Common myeloid progenitor, CD34-positive (primary cell): ENCODE measurements around the gene KCNQ5.

Source experiments
- CTCF ChIA-PET: fragments of 350-600 bp; sonication (Branson Sonifier 250); formaldehyde crosslinking; loops from one replicate; lab custom pipeline; 2021; ENCODE audit warnings: antibody characterized with exemption; lab: Charles Lee
- POLR2A ChIA-PET: fragments of 350-600 bp; sonication (Branson Sonifier 250); formaldehyde crosslinking; loops from one replicate; lab custom pipeline; 2021; ENCODE audit warnings: antibody characterized with exemption; lab: Charles Lee
- DNase-seq, 3 donors: peaks; one replicate each; pipeline versions ENCODE4 v3.0.0 to v3.0.0-alpha.2; 2013
- H3K27ac ChIP-seq, 2 experiments: 1 replicate in 1 of 2; 2 replicates in 1 of 2; pipeline ENCODE4 v1.7.0; 2013; ENCODE audit warnings: inconsistent platforms in 2 of 2, low read length in 2 of 2, mild to moderate bottlenecking in 2 of 2, low read depth in 1 of 2, moderate library complexity in 1 of 2; ENCODE audit not compliant: severe bottlenecking in 2 of 2, insufficient read depth in 1 of 2, poor library complexity in 1 of 2
- H3K27me3 ChIP-seq, 5 experiments: replicated peaks in 2 of 5; 1 replicate in 3 of 5; 2 replicates in 2 of 5; pipeline versions ENCODE4 v1.6.1 to v1.7.0; 2013; ENCODE audit warnings: low read length in 4 of 5, mild to moderate bottlenecking in 2 of 5, moderate library complexity in 2 of 5, inconsistent platforms in 1 of 5; ENCODE audit not compliant: insufficient read depth in 5 of 5, control insufficient read depth in 4 of 5
- H3K36me3 ChIP-seq, 4 experiments: 1 replicate in 2 of 4; 2 replicates in 2 of 4; pipeline versions ENCODE4 v1.6.1 to v1.7.0; 2013; ENCODE audit warnings: low read length in 3 of 4, control low read depth in 1 of 4, mild to moderate bottlenecking in 1 of 4; ENCODE audit not compliant: control insufficient read depth in 4 of 4, insufficient read depth in 4 of 4
- H3K4me1 ChIP-seq, 4 experiments: 1 replicate in 3 of 4; 2 replicates in 1 of 4; pipeline versions ENCODE4 v1.6.1 to v1.7.1; 2013; ENCODE audit warnings: low read length in 3 of 4, mild to moderate bottlenecking in 3 of 4, control low read depth in 1 of 4, inconsistent platforms in 1 of 4, moderate library complexity in 1 of 4; ENCODE audit not compliant: control insufficient read depth in 4 of 4, insufficient read depth in 4 of 4; ENCODE audit errors: control extremely low read depth in 1 of 4
- H3K4me3 ChIP-seq, 7 experiments: 1 replicate in 4 of 7; 2 replicates in 3 of 7; pipeline versions ENCODE4 v1.5.1 to v1.7.0; 2013; ENCODE audit warnings: mild to moderate bottlenecking in 7 of 7, low read length in 6 of 7, moderate library complexity in 6 of 7, inconsistent platforms in 2 of 7, low read depth in 2 of 7, control low read depth in 1 of 7; ENCODE audit not compliant: insufficient read depth in 4 of 7, control insufficient read depth in 1 of 7; ENCODE audit errors: extremely low read depth in 1 of 7
- H3K9me3 ChIP-seq, 5 experiments: 1 replicate in 4 of 5; 2 replicates in 1 of 5; pipeline versions ENCODE4 v1.6.1 to v1.7.1; 2013; ENCODE audit warnings: low read length in 4 of 5, mild to moderate bottlenecking in 2 of 5, inconsistent platforms in 1 of 5, low read depth in 1 of 5, moderate library complexity in 1 of 5; ENCODE audit not compliant: control insufficient read depth in 4 of 5, insufficient read depth in 2 of 5; ENCODE audit errors: control extremely low read depth in 1 of 5
- WGBS: methylation state at CpG from one replicate; pipeline ENCODE4 v1.1.5; 2013; ENCODE audit not compliant: insufficient coverage; 5-methylcytosine and 5-hydroxymethylcytosine counted together

KCNQ5 gene

DNA sequence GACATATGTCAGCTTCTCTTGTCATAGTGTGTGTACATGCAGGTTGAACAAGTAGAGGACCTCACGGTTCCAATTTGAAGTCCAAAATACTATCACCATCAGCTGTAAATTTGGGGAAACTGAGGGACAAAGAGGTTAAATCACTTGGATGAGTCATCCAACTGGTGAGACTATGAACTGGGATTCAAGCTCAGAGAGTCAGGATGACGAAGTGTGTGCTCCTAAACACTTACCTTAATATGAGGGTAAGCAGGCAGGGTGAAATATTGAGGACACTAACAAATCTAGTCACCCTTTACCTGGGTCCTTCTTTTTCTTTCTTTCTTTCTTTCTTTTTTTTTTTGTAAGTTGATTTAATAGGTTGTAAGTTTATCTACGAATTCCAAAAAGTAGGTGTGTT is 198.3 kb downstream of the KCNQ5 start:
- POLR2A ChIA-PET, result no interaction called here
- H3K4me1 ChIP-seq, result peaks cover 0 to 31% (median 3%) of the 10 kb centered on the region in 4 experiments
- no peak overlapping the region for H3K4me3 ChIP-seq
- CTCF ChIA-PET, result no interaction called here
- 92% methylated on average over 2 of the region's 3 CpGs for WGBS
- H3K27me3 ChIP-seq, result no peaks in the 10 kb centered on the region
- no peak overlapping the region for H3K27ac ChIP-seq
- no peaks in the 10 kb centered on the region for H3K9me3 ChIP-seq
- H3K36me3 ChIP-seq, result no peaks in the 10 kb centered on the region
- DNase-seq, result no peak

DNA sequence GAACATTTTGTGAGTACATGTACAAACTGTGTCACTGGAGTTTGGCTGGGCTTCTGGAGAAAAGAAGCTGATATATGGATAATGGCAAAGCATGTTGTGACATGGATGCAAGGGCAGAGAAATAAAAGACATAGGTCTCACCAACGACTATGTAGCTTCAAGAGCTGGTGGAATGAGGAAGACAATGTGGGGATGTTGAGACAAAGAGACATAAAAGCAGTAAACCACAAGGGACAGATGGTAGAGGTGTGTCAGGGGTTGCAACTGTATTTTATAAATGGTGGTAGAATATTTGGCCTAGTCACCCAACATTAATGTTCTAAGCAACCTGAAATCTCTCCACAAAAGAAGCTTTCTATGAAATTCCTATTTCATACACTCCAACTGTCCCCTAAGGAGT is 199.0 kb downstream of the KCNQ5 start:
- CTCF ChIA-PET, result no interaction called here
- POLR2A ChIA-PET, result no interaction called here
- no peak overlapping the region for H3K27ac ChIP-seq
- no peaks in the 10 kb centered on the region for H3K27me3 ChIP-seq
- H3K36me3 ChIP-seq, result no peaks in the 10 kb centered on the region
- H3K9me3 ChIP-seq, result no peaks in the 10 kb centered on the region
- no peak overlapping the region for H3K4me3 ChIP-seq
- peak in 2 of 3 donors; percentile 55 to 67 for DNase-seq
- peaks cover 0 to 31% (median 3%) of the 10 kb centered on the region in 4 experiments for H3K4me1 ChIP-seq
- 83% methylated on average over 1 of the region's 1 CpG for WGBS

DNA sequence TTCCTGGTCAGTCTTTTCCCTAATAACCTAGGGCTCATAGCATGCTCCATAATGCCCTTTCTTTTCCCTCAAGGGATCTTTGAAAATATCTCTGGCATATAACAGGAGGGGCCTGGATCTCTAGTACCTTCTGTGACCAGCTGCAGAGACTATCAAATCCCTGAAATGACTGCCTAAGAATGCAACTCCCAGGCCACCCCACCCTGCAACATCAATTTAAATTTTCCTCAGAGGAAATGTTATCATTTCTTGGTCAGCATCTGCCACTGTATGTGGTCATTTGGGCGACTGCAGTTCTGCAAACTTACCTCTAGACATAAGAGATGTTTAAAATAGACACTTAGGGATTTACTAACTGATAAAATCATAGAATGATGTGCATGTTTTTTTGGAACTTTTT is 200.2 kb downstream of the KCNQ5 start:
- WGBS, result 100% methylated on average over 1 of the region's 1 CpG
- CTCF ChIA-PET, result no interaction called here

DNA sequence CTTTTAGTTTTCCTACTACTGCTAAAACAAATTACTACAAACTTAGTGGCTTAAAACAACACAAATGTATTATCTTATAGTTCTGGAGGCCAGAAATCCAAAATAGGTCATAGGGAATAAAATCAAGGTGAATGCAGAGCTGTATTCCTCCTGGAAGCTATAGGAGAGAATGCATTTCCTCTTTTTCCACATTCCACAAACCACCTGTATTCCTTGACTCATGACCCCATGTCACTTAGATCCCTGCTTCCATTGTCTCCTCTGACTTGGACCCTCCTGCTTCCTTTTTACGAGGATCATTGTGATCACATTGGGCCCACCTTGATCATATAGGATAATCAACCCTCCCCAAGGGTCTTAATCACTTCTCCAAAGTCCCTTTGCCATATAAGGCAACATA is 200.8 kb downstream of the KCNQ5 start:
- Histone ChIP-seq H3K27ac (no peak overlapping the region), H3K27me3 (no peaks in the 10 kb centered on the region), H3K36me3 (no peaks in the 10 kb centered on the region), H3K4me1 (peaks cover 0 to 31% (median 3%) of the 10 kb centered on the region in 4 experiments), H3K4me3 (no peak overlapping the region), H3K9me3 (no peaks in the 10 kb centered on the region)
- WGBS, result 100% methylated on average over 1 of the region's 1 CpG
- ChIA-PET POLR2A (no interaction called here), CTCF (no interaction called here)
- DNase-seq, result no peak

More for the DNA sequence above, 200.2 kb downstream of the KCNQ5 start:
- POLR2A ChIA-PET, result no interaction called here
- H3K36me3 ChIP-seq, result no peaks in the 10 kb centered on the region
- H3K27me3 ChIP-seq, result no peaks in the 10 kb centered on the region
- H3K4me3 ChIP-seq, result no peak overlapping the region
- no peak overlapping the region for H3K27ac ChIP-seq
- no peaks in the 10 kb centered on the region for H3K9me3 ChIP-seq
- no peak for DNase-seq
- peaks cover 0 to 31% (median 3%) of the 10 kb centered on the region in 4 experiments for H3K4me1 ChIP-seq

DNA sequence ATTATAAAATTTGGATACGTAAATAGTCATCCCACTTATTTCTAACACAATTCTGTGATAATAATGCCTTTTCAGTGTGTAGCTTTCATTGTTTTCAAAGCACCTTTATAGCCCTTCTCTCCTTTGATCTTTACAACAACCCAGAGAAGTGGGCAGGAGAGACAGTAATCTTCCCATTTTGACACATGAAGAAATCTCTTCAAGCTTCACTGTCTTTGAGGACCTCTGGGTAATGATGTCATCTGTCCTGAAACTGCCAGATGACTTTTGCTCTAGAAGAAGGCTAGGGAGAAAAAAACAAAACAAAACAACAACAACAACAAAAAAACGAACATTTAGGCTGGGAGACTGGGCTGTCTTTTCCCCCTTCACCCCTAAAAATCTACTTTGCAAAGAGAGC is 203.0 kb downstream of the KCNQ5 start:
- peaks cover 0 to 6% (median 3%) of the 10 kb centered on the region in 5 experiments for H3K9me3 ChIP-seq
- H3K27ac ChIP-seq, result no peak overlapping the region
- CTCF ChIA-PET, result no interaction called here
- H3K36me3 ChIP-seq, result no peaks in the 10 kb centered on the region
- no peak overlapping the region for H3K4me3 ChIP-seq
- POLR2A ChIA-PET, result no interaction called here
- H3K4me1 ChIP-seq, result peaks cover 0 to 25% (median 3%) of the 10 kb centered on the region in 4 experiments
- no peak for DNase-seq
- H3K27me3 ChIP-seq, result no peaks in the 10 kb centered on the region
- no CpG with 5 or more reads among the region's 2 CpGs for WGBS

DNA sequence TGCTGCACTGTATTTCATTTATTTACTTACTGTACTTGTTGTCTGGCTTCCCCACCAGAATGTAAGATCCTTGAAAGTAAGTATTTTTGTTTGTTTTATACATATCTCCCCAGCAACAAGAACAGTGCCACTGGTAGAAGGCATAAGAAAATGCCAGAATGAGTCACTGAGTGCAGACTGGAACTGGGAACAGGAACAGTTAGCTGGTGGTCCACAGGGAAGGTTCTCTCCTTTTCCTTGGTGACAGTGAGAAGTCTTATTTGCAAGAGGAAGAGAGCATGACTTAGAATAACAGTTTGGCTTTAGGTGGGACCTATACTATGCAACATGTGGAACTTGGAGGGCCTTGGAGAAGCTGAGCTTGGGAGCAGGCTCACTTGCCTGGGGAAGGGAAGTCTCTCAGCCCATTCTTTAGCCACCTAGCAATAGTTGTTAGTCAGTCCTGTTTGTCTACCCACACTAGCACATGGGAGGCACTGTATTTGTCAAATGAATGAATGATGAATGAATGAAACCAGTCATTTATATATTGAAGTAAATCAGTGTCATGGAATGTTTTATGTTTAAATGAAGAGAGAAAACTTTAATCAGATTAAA is 203.5 kb downstream of the KCNQ5 start:
- POLR2A ChIA-PET, result no interaction called here
- no peak overlapping the region for H3K4me3 ChIP-seq
- H3K36me3 ChIP-seq, result no peaks in the 10 kb centered on the region
- peaks cover 0 to 19% (median 3%) of the 10 kb centered on the region in 4 experiments for H3K4me1 ChIP-seq
- no peak overlapping the region for H3K27ac ChIP-seq
- no peaks in the 10 kb centered on the region for H3K27me3 ChIP-seq
- no peak for DNase-seq
- CTCF ChIA-PET, result no interaction called here
- peaks cover 0 to 6% (median 3%) of the 10 kb centered on the region in 5 experiments for H3K9me3 ChIP-seq

DNA sequence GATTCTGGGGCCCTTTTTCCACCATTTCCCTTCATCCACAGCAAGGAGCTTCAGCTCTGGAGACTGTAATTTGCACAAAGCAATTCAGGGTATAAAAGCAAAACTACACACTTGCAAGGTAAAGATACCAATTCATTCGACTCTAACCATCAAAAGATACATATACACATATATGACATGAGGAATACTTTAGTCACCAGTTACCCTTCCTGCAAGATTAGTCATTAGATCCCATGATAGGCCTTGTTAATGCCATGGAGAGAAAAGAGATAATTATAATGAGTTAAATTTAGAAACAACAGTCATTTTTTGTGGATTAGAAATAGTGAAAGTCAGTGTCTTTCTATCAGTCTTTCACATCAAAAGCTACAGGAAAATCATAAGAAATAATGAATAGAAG is 204.2 kb downstream of the KCNQ5 start:
- no peaks in the 10 kb centered on the region for H3K36me3 ChIP-seq
- WGBS, result 100% methylated on average over 1 of the region's 1 CpG
- ChIA-PET CTCF (no interaction called here), POLR2A (no interaction called here)
- no peaks in the 10 kb centered on the region for H3K27me3 ChIP-seq
- H3K27ac ChIP-seq, result no peak overlapping the region
- no peak for DNase-seq
- H3K4me3 ChIP-seq, result no peak overlapping the region
- H3K4me1 ChIP-seq, result peaks cover 0 to 14% (median under 1%) of the 10 kb centered on the region in 4 experiments
- peaks cover 0 to 6% (median 3%) of the 10 kb centered on the region in 5 experiments for H3K9me3 ChIP-seq
